HepG2 (cell line): ENCODE results near the gene VPS37B. TPM values are rescaled to one million over a fixed set of nuclear protein-coding genes. Genes with fewer than 3 reads are reported as not detected.

ENCODE experiments used
- ATAC-seq: fragments of 200-7000 bp; cut with Tn5 transposase; 3 replicates; pipeline ENCODE4 v1.9.1; 2020; ENCODE audit warnings: mild to moderate bottlenecking, moderate library complexity
- BruUV-seq: library from RNA; stranded (reverse); fragments of 400-500 nt; replicated peaks from 2 replicates; lab custom pipeline; 2021; lab: Mats Ljungman, UMichigan
- CTCF ChIA-PET: fragments of 300-600 bp; formaldehyde crosslinking; extraction: SDS; loops from one replicate; lab custom pipeline; 2021; ENCODE audit warnings: low total read pairs, inconsistent platforms, low intra/inter-chr PET ratio; lab: Yijun Ruan, JAX
- POLR2A ChIA-PET: fragments of 350-600 bp; sonication (Branson Sonifier 250); formaldehyde crosslinking; loops from one replicate; lab custom pipeline; 2020; ENCODE audit warnings: antibody characterized with exemption, inconsistent platforms; lab: Yijun Ruan, JAX
- DNase-seq: peaks from one replicate; pipeline ENCODE4 v3.0.0-alpha.2; 2015; ENCODE audit warnings: low spot score
- FAIRE-seq: peaks from 3 replicates; lab custom pipeline; 2011; peaks lifted over from hg19 to GRCh38; lab: Jason Lieb, UNC
- H2AFZ ChIP-seq: one replicate; pipeline ENCODE4 v1.6.1; 2011; ENCODE audit warnings: low read length, inconsistent platforms
- H3K27ac ChIP-seq: fragments of 300-600 bp; 3 replicates; pipeline ENCODE4 v1.8.0; 2011; ENCODE audit warnings: mixed run types, mild to moderate bottlenecking, mixed read lengths, low read length, inconsistent platforms; ENCODE audit not compliant: insufficient read depth; ENCODE audit errors: extremely low read length
- H3K27me3 ChIP-seq, 2 experiments: fragments of 200-600 bp in 1 of 2; 2 replicates in 1 of 2; 3 replicates in 1 of 2; pipeline versions ENCODE4 v1.6.0 to v1.8.0; 2011; ENCODE audit warnings: low read length in 2 of 2, mild to moderate bottlenecking in 2 of 2, moderate library complexity in 2 of 2, inconsistent platforms in 1 of 2; ENCODE audit not compliant: insufficient read depth in 2 of 2, control insufficient read depth in 1 of 2
- H3K36me3 ChIP-seq, 2 experiments: fragments of 200-600 bp in 1 of 2; replicated peaks in 1 of 2; 2 replicates in 1 of 2; 3 replicates in 1 of 2; pipeline versions ENCODE4 v1.5.1 to v1.8.0; 2011; ENCODE audit warnings: low read length in 2 of 2, inconsistent platforms in 1 of 2; ENCODE audit not compliant: insufficient read depth in 2 of 2, control insufficient read depth in 1 of 2
- H3K4me1 ChIP-seq: 2 replicates; pipeline ENCODE4 v1.5.1; 2012; ENCODE audit warnings: low read length, inconsistent platforms; ENCODE audit not compliant: insufficient read depth
- H3K4me2 ChIP-seq: 2 replicates; pipeline ENCODE4 v1.6.0; 2011; ENCODE audit warnings: low read depth, low read length, inconsistent platforms
- H3K4me3 ChIP-seq, 3 experiments: fragments of 200-600 bp in 1 of 3; sonication (generic), shearing (Covaris generic) in 1 of 3; replicated peaks in 1 of 3; 2 replicates each; pipeline ENCODE4 v1.5.1; 2011 to 2016; ENCODE audit warnings: low read length in 3 of 3, inconsistent platforms in 2 of 3, low read depth in 2 of 3, mild to moderate bottlenecking in 2 of 3, control low read depth in 1 of 3, mixed read lengths in 1 of 3; ENCODE audit not compliant: insufficient read depth in 1 of 3
- H3K79me2 ChIP-seq: one replicate; pipeline ENCODE4 v1.6.1; 2011; ENCODE audit warnings: low read length, inconsistent platforms; ENCODE audit not compliant: insufficient read depth
- H3K9ac ChIP-seq: 2 replicates; pipeline ENCODE4 v1.6.0; 2011; ENCODE audit warnings: mild to moderate bottlenecking, low read depth, low read length, inconsistent platforms; ENCODE audit not compliant: insufficient read depth
- H3K9me3 ChIP-seq: 2 replicates; pipeline ENCODE4 v1.5.1; 2012; ENCODE audit warnings: mild to moderate bottlenecking, low read length
- H4K20me1 ChIP-seq: 2 replicates; pipeline ENCODE4 v1.6.0; 2011; ENCODE audit warnings: inconsistent platforms, mild to moderate bottlenecking, low read length, moderate library complexity; ENCODE audit not compliant: insufficient read depth
- HDAC2 ChIP-seq: sonication (generic); formaldehyde crosslinking; IDR thresholded peaks from 2 replicates; pipeline ENCODE4 v1.4.0; 2020; ENCODE audit warnings: missing genetic modification reagents
- HNF1B ChIP-seq: sonication (generic); formaldehyde crosslinking; IDR thresholded peaks from 2 replicates; pipeline ENCODE4 v1.5.1; 2020; ENCODE audit warnings: mild to moderate bottlenecking, moderate library complexity, missing genetic modification reagents
- KMT2B ChIP-seq: IDR thresholded peaks from 2 replicates; pipeline ENCODE4 v1.6.1; 2016; ENCODE audit warnings: missing genetic modification reagents, missing compliant biosample characterization
- LRRFIP1 ChIP-seq: sonication (generic); formaldehyde crosslinking; conservative IDR thresholded peaks from 2 replicates; pipeline ENCODE4 v1.4.0; 2020; ENCODE audit warnings: missing genetic modification reagents
- MTF1 ChIP-seq: sonication (generic); formaldehyde crosslinking; IDR thresholded peaks from 2 replicates; pipeline ENCODE4 v1.5.0; 2020; ENCODE audit warnings: missing genetic modification reagents
- NFKBIZ ChIP-seq: IDR thresholded peaks from 2 replicates; pipeline ENCODE4 v1.6.1; 2018; ENCODE audit warnings: missing genetic modification reagents, missing compliant biosample characterization
- YEATS4 ChIP-seq: sonication (generic); formaldehyde crosslinking; IDR thresholded peaks from 2 replicates; pipeline ENCODE4 v1.4.0; 2020; ENCODE audit warnings: missing genetic modification reagents, borderline replicate concordance
- ZBTB8A ChIP-seq: sonication (generic); formaldehyde crosslinking; IDR thresholded peaks from 2 replicates; pipeline ENCODE4 v1.4.0; 2020; ENCODE audit warnings: mild to moderate bottlenecking, low read depth, missing genetic modification reagents, borderline replicate concordance
- ZNF644 ChIP-seq: IDR thresholded peaks from 2 replicates; pipeline ENCODE4 v1.6.1; 2016; ENCODE audit warnings: low read depth
- ZNF749 ChIP-seq: sonication (generic); formaldehyde crosslinking; IDR thresholded peaks from 2 replicates; pipeline ENCODE4 v1.8.0; 2022; ENCODE audit warnings: mild to moderate bottlenecking, missing genetic modification reagents, moderate library complexity, borderline replicate concordance
- ZSCAN30 ChIP-seq: sonication (generic); formaldehyde crosslinking; IDR thresholded peaks from 2 replicates; pipeline ENCODE4 v1.5.0; 2020; ENCODE audit warnings: mild to moderate bottlenecking, missing genetic modification reagents
- WGBS: methylation state at CpG from one replicate; pipeline ENCODE4 v1.1.6; 2017; ENCODE audit warnings: low lambda C conversion rate; 5-methylcytosine and 5-hydroxymethylcytosine counted together
- in situ Hi-C: cut with HindIII; loops from 2 replicates; pipeline ENCODE4 v1.10.0; 2017; ENCODE audit warnings: low pct_unique_long_range_greater_than_20kb; ENCODE audit not compliant: extremely low pct_ligation_motif_present
- intact Hi-C: fragments of 100-400 bp; cut with micrococcal nuclease; formaldehyde crosslinking; loops from one replicate; pipeline ENCODE4 v1.10.0; 2022; ENCODE audit not compliant: unreplicated experiment
- polyA plus RNA-seq, 8 experiments: library from polyadenylated mRNA; depleted of rRNA in 3 of 8; stranded (reverse) in 7 of 8; unstranded in 1 of 8; fragments of >200 nt; fragmentation: Illumina TruSeq in 4 of 8; extraction: Trizol in 4 of 8; gene quantifications; 2 replicates each; pipeline versions ENCODE4 v1.2.1 to v1.2.3, GENCODE V29; 2011 to 2016; ENCODE audit warnings: low read depth in 4 of 8, missing spikeins in 1 of 8, mixed read lengths in 1 of 8; ENCODE audit not compliant: insufficient read depth in 1 of 8
- total RNA-seq, 5 experiments: library from RNA; depleted of rRNA; stranded (reverse); fragments of >200 nt; fragmentation: Illumina TruSeq; extraction: Trizol; gene quantifications; 2 replicates each; pipeline ENCODE4 v1.2.3, GENCODE V29; 2016; ENCODE audit warnings: low read depth in 1 of 5

VPS37B gene
- total and polyA plus RNA-seq, 2 of the 13 experiments (the other 11 are each of a cell fraction or from before 2014, with no cell fraction given), result 4.6 to 5.3 TPM

DNA sequence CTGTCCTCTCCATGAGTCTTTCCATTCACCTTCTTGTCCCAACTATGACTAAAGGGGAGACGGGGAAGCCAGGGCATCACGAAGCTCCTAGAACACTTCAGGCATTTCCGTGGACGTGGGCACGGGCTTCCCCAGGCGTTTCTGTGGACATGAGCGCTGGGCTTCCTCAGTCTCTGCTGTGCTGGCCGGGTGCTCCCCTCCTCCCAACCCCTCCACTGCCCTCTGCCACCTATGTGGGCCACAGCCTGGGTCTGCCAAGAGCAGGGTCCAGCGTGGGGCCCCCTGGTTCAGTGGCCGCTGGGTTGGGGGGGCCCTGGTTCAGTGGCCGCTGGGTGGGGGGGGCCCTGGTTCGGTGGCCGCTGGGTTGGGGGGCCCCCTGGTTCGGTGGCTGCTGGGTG, 45.9 kb downstream of the VPS37B start:
- in situ Hi-C loops (loop anchor here (25.0 kb wide), 1 partner anchor 387 kb away; the partner anchor contains the start of genes MPHOSPH9 and MTRFR), intact Hi-C loops (no loop called here)
- Histone ChIP-seq H3K4me2 (no peak overlapping the region), H3K9ac (no peak overlapping the region), H3K36me3 (0 out of 5 replicates have a peak, but pooled peaks cover 0 to 9% of the 10 kb centered on the region in 2 experiments), H3K4me1 (no peaks in the 10 kb centered on the region), H3K27me3 (no peaks in the 10 kb centered on the region), H3K79me2 (peaks cover 6% of the 10 kb centered on the region), H2AFZ (no peak overlapping the region), H3K4me3 (no peak overlapping the region), H3K9me3 (no peaks in the 10 kb centered on the region), H4K20me1 (no peaks in the 10 kb centered on the region), H3K27ac (no peak overlapping the region)
- TF ChIP-seq ZSCAN30, result no peak
- no peak for TF ChIP-seq HDAC2 (CRISPR knock-in tag)
- no peak for TF ChIP-seq KMT2B
- no peak for TF ChIP-seq NFKBIZ
- TF ChIP-seq ZBTB8A (CRISPR knock-in tag), result no peak
- TF ChIP-seq HNF1B (CRISPR knock-in tag), result no peak
- TF ChIP-seq ZNF644 (CRISPR knock-in tag), result no peak
- no peak for TF ChIP-seq LRRFIP1 (CRISPR knock-in tag)
- no peak for TF ChIP-seq YEATS4 (CRISPR knock-in tag)
- TF ChIP-seq ZNF749 (CRISPR knock-in tag), result no peak
- TF ChIP-seq MTF1 (CRISPR knock-in tag), result no peak
- DNase-seq (no peak), ATAC-seq (no peak), FAIRE-seq (no peak)
- ChIA-PET CTCF (no interaction called here), POLR2A (no interaction called here)
- no TSS peak for BruUV-seq
- 100% methylated on average over 7 of the region's 14 CpGs for WGBS
